HepG2 (cell line): ENCODE data around the gene METTL14. TPM values are rescaled to one million over a fixed set of nuclear protein-coding genes. Genes with fewer than 3 reads are reported as not detected.

Experiments used
- CCDC6 ChIP-seq: sonication (generic); formaldehyde crosslinking; IDR thresholded peaks from 2 replicates; pipeline ENCODE4 v1.8.1; 2022; ENCODE audit warnings: mild to moderate bottlenecking, missing genetic modification reagents, moderate library complexity
- CHD4 ChIP-seq: fragments of 200-600 bp; sonication (generic); IDR thresholded peaks from 2 replicates; pipeline ENCODE4 v1.7.0; 2017; ENCODE audit warnings: mild to moderate bottlenecking, low read length, borderline replicate concordance
- DNMT3B ChIP-seq: conservative IDR thresholded peaks from 2 replicates; pipeline ENCODE4 v1.6.1; 2016; ENCODE audit warnings: missing biosample characterization, control low read depth
- HBP1 ChIP-seq: IDR thresholded peaks from 2 replicates; pipeline ENCODE4 v1.6.1; 2016; ENCODE audit warnings: low read depth, control low read depth
- HMGXB4 ChIP-seq, 2 experiments: sonication (generic) in 1 of 2; formaldehyde crosslinking in 1 of 2; IDR thresholded peaks; 2 replicates each; pipeline versions ENCODE4 v1.4.0 to v1.6.1; 2018 to 2020; ENCODE audit warnings: missing genetic modification reagents in 2 of 2, borderline replicate concordance in 1 of 2, low read depth in 1 of 2, mild to moderate bottlenecking in 1 of 2, missing biosample characterization in 1 of 2
- KDM2A ChIP-seq: sonication (generic); formaldehyde crosslinking; IDR thresholded peaks from 2 replicates; pipeline ENCODE4 v1.4.0; 2020; ENCODE audit warnings: low read depth, missing genetic modification reagents, borderline replicate concordance
- KLF9 ChIP-seq: IDR thresholded peaks from 2 replicates; pipeline ENCODE4 v1.6.1; 2016; ENCODE audit warnings: low read depth
- MBD4 ChIP-seq: IDR thresholded peaks from 2 replicates; pipeline ENCODE4 v1.6.1; 2012; ENCODE audit warnings: low read length, inconsistent platforms, borderline replicate concordance
- MXD4 ChIP-seq: IDR thresholded peaks from 2 replicates; pipeline ENCODE4 v1.6.1; 2016; ENCODE audit warnings: mild to moderate bottlenecking, missing biosample characterization, missing genetic modification reagents
- NFIC ChIP-seq: IDR thresholded peaks from 2 replicates; pipeline ENCODE4 v1.6.1; 2012; ENCODE audit warnings: mild to moderate bottlenecking, low read length, inconsistent platforms
- ONECUT2 ChIP-seq: sonication (generic); formaldehyde crosslinking; IDR thresholded peaks from 2 replicates; pipeline ENCODE4 v1.4.0; 2020; ENCODE audit warnings: missing genetic modification reagents
- PCBP2 ChIP-seq: fragments of 200-400 bp; formaldehyde crosslinking; optimal IDR thresholded peaks from 2 replicates; pipeline ENCODE3; 2018; ENCODE audit warnings: low read length, low read depth; ENCODE audit not compliant: poor library complexity, severe bottlenecking
- SCMH1 ChIP-seq: sonication (generic); formaldehyde crosslinking; IDR thresholded peaks from 2 replicates; pipeline ENCODE4 v1.9.0; 2021; ENCODE audit warnings: missing genetic modification reagents, mild to moderate bottlenecking, borderline replicate concordance
- SP140L ChIP-seq: sonication (generic); formaldehyde crosslinking; IDR thresholded peaks from 2 replicates; pipeline ENCODE4 v1.4.0; 2020; ENCODE audit warnings: missing genetic modification reagents, borderline replicate concordance
- ZNF776 ChIP-seq: sonication (generic); formaldehyde crosslinking; IDR thresholded peaks from 2 replicates; pipeline ENCODE4 v1.4.0; 2020; ENCODE audit warnings: mild to moderate bottlenecking, missing genetic modification reagents
- ZNF850 ChIP-seq: sonication (generic); formaldehyde crosslinking; conservative IDR thresholded peaks from 2 replicates; pipeline ENCODE4 v1.9.0; 2021; ENCODE audit warnings: mild to moderate bottlenecking, missing genetic modification reagents
- ZXDC ChIP-seq: sonication (generic); formaldehyde crosslinking; IDR thresholded peaks from 2 replicates; pipeline ENCODE4 v1.5.0; 2020; ENCODE audit warnings: mild to moderate bottlenecking, missing genetic modification reagents
- polyA plus RNA-seq, 8 experiments: library from polyadenylated mRNA; depleted of rRNA in 3 of 8; stranded (reverse) in 7 of 8; unstranded in 1 of 8; fragments of >200 nt; fragmentation: Illumina TruSeq in 4 of 8; extraction: Trizol in 4 of 8; gene quantifications; 2 replicates each; pipeline versions ENCODE4 v1.2.1 to v1.2.3, GENCODE V29; 2011 to 2016; ENCODE audit warnings: low read depth in 4 of 8, missing spikeins in 1 of 8, mixed read lengths in 1 of 8; ENCODE audit not compliant: insufficient read depth in 1 of 8
- total RNA-seq, 5 experiments: library from RNA; depleted of rRNA; stranded (reverse); fragments of >200 nt; fragmentation: Illumina TruSeq; extraction: Trizol; gene quantifications; 2 replicates each; pipeline ENCODE4 v1.2.3, GENCODE V29; 2016; ENCODE audit warnings: low read depth in 1 of 5
- TF ChIP-seq, protein P1 (sequence below): sonication (generic); formaldehyde crosslinking; IDR thresholded peaks from 2 replicates; pipeline ENCODE4 v1.4.0; 2020; ENCODE audit warnings: mild to moderate bottlenecking, missing genetic modification reagents

METTL14 gene
- total and polyA plus RNA-seq, 2 of the 13 experiments (the other 11 are each of a cell fraction or from before 2014, with no cell fraction given), result 11.6 to 44.9 TPM

- TF ChIP-seq CCDC6 (CRISPR knock-in tag) (0 out of 2 replicates have a peak, but pooled peaks have one; percentile 19), MBD4 (no peak), DNMT3B (no peak), MXD4 (CRISPR knock-in tag) (no peak), HBP1 (CRISPR knock-in tag) (no peak; the same call in 1 of the 2 replicates), HMGXB4 (CRISPR knock-in tag; IDR thresholded peaks at IDR 0.05; ENCODE audit: borderline replicate concordance in 1 of 2, low read depth in 1 of 2) (0 out of 4 replicates have a peak, but pooled peaks have one; percentile 23 to 59), ONECUT2 (CRISPR knock-in tag) (peak; percentile 7; the same call in 1 of the 2 replicates), SP140L (CRISPR knock-in tag) (no peak), KDM2A (CRISPR knock-in tag) (peak; percentile 82), KLF9 (CRISPR knock-in tag) (no peak), NFIC (no peak), ZXDC (CRISPR knock-in tag) (no peak), ZNF776 (no peak), SCMH1 (CRISPR knock-in tag) (no peak), PCBP2 (no peak), CHD4 (peak; percentile 99), ZNF850 (CRISPR knock-in tag) (no peak)
- TF ChIP-seq, protein P1, sequence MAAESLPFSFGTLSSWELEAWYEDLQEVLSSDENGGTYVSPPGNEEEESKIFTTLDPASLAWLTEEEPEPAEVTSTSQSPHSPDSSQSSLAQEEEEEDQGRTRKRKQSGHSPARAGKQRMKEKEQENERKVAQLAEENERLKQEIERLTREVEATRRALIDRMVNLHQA (CRISPR knock-in tag), result no peak
These were observed at the start of gene METTL14 (continued) for GRCh38 chr4:118684873-118685811.
